ENCODE data around the gene KCNJ10.

The KCNJ10 gene

GRCh38 chr1:160082926-160083325, 13.0 kb upstream of the KCNJ10 start:
- DNase-seq = no peak

GRCh38 chr1:160082487-160082886, 12.5 kb upstream of the KCNJ10 start:
- no peak for DNase-seq

- DNase-seq = no peak
These were observed 11.4 kb upstream of the KCNJ10 start, which contains the start of gene KCNJ9 for GRCh38 chr1:160081261-160081936. Gene KCNJ9 (plus strand): TSS chr1:160081538. CDS start chr1:160084031, 2,493 bp downstream.

- DNase-seq = no peak
These were observed 10.6 kb upstream of the KCNJ10 start for GRCh38 chr1:160080381-160081100.

- DNase-seq = no peak
These were observed 9.5 kb upstream of the KCNJ10 start for GRCh38 chr1:160079448-160079847.

GRCh38 chr1:160078512-160079195, 8.7 kb upstream of the KCNJ10 start:
- no peak for DNase-seq

GRCh38 chr1:160077486-160077885, 7.5 kb upstream of the KCNJ10 start:
- DNase-seq = no peak

- no peak for DNase-seq
These were observed 6.3 kb upstream of the KCNJ10 start for GRCh38 chr1:160076295-160076694.

GRCh38 chr1:160075836-160076235, 5.9 kb upstream of the KCNJ10 start:
- DNase-seq = no peak

- no peak for DNase-seq
These were observed 4.9 kb upstream of the KCNJ10 start for GRCh38 chr1:160074865-160075264.

- DNase-seq = no peak
These were observed 1.3 kb upstream of the KCNJ10 start for GRCh38 chr1:160071289-160071688.

GRCh38 chr1:160070243-160071163, 543 bp upstream of the KCNJ10 start:
- DNase-seq = no peak

- DNase-seq = no peak
These were observed 1.7 kb downstream of the KCNJ10 start for GRCh38 chr1:160068225-160068624.

GRCh38 chr1:160066829-160067745, 2.9 kb downstream of the KCNJ10 start:
- no peak for DNase-seq

- DNase-seq = no peak
These were observed 5.2 kb downstream of the KCNJ10 start for GRCh38 chr1:160064746-160065145.

GRCh38 chr1:160064164-160064563, 5.8 kb downstream of the KCNJ10 start:
- DNase-seq = no peak

GRCh38 chr1:160063176-160063575, 6.8 kb downstream of the KCNJ10 start:
- no peak for DNase-seq

GRCh38 chr1:160062230-160062532, 7.8 kb downstream of the KCNJ10 start:
- no peak for DNase-seq

GRCh38 chr1:160061369-160062229, 8.4 kb downstream of the KCNJ10 start:
- no peak for DNase-seq

- no peak for DNase-seq
These were observed 11.9 kb downstream of the KCNJ10 start for GRCh38 chr1:160058087-160058486.

- no peak for DNase-seq
These were observed 13.3 kb downstream of the KCNJ10 start for GRCh38 chr1:160056648-160057169.
